ENCODE data around the gene NPC1. TPM values are rescaled to one million over a fixed set of nuclear protein-coding genes. Genes with fewer than 3 reads are reported as not detected.

NPC1 gene
- total and polyA plus RNA-seq, 3 donors from 2014 or later: 36.8 to 83.2 (median 66.8) TPM

DNA sequence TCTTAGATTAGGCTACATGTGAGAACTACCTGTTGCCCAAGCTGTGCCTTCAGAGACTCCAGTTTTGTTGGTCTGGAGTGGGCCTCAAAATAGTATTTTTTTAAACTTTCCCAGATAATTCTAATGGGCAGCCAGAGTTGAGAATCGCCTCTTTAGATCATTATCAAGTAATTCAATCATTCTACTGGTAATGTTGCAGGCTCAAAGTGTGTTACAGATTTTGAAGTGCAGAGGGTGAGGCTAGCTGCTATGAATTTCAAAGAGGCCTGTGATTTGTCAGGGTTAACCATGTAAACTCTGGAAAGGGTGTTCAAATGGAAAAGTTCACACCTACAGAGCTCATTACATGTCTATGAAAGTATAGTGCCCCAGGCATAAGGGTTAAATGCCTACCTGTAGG lies 46.3 kb upstream of the NPC1 start:
- intact Hi-C loops (cut with DNase I; ENCODE audit: low total_unique reads): no loop called here
- no peak for DNase-seq
- H3K36me3 ChIP-seq (ENCODE audit: low read depth, missing control alignments): no peaks in the 10 kb centered on the region
- no peak for TF ChIP-seq POLR2A (IDR thresholded peaks at IDR 0.05)
- TF ChIP-seq, protein P1, sequence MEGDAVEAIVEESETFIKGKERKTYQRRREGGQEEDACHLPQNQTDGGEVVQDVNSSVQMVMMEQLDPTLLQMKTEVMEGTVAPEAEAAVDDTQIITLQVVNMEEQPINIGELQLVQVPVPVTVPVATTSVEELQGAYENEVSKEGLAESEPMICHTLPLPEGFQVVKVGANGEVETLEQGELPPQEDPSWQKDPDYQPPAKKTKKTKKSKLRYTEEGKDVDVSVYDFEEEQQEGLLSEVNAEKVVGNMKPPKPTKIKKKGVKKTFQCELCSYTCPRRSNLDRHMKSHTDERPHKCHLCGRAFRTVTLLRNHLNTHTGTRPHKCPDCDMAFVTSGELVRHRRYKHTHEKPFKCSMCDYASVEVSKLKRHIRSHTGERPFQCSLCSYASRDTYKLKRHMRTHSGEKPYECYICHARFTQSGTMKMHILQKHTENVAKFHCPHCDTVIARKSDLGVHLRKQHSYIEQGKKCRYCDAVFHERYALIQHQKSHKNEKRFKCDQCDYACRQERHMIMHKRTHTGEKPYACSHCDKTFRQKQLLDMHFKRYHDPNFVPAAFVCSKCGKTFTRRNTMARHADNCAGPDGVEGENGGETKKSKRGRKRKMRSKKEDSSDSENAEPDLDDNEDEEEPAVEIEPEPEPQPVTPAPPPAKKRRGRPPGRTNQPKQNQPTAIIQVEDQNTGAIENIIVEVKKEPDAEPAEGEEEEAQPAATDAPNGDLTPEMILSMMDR (IDR thresholded peaks at IDR 0.05): no peak
- H3K4me1 ChIP-seq: no peaks in the 10 kb centered on the region
- no peak overlapping the region for H3K4me3 ChIP-seq
- WGBS, 2 donors: 82 to 100% methylated on average over 1 of the region's 1 CpG
- no peaks in the 10 kb centered on the region for H3K27me3 ChIP-seq
- no peaks in the 10 kb centered on the region for H3K9me3 ChIP-seq
- H3K27ac ChIP-seq: no peak overlapping the region

DNA sequence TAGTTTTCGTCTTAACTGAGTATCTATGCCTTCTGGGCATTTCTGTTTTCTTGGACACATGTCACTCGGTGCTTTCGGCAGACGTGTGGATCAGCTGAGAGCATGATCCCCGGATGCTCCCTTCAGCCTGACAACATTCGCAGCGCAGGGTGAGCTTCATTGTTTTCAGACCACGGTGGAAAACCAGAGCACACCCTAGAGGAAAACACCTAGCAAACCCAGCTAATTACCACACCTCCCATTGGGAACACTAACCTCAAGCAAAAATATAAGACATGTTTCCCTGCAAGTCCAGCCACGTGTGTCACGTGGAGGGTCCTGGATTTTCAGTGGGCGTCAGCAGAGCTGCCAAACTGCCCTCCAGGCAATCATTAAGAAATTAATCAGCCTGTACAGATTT lies 45.4 kb upstream of the NPC1 start:
- DNase-seq: no peak
- 49 to 59% methylated on average over 11 of the region's 11 CpGs for WGBS, 2 donors
- no peaks in the 10 kb centered on the region for H3K9me3 ChIP-seq
- intact Hi-C loops (cut with DNase I; ENCODE audit: low total_unique reads): no loop called here
- H3K36me3 ChIP-seq (ENCODE audit: low read depth, missing control alignments): no peaks in the 10 kb centered on the region
- no peaks in the 10 kb centered on the region for H3K27me3 ChIP-seq
- H3K4me3 ChIP-seq: no peak overlapping the region
- H3K27ac ChIP-seq: no peak overlapping the region
- H3K4me1 ChIP-seq: no peaks in the 10 kb centered on the region
- TF ChIP-seq POLR2A (IDR thresholded peaks at IDR 0.05): no peak
- TF ChIP-seq, protein P1 (IDR thresholded peaks at IDR 0.05): no peak

DNA sequence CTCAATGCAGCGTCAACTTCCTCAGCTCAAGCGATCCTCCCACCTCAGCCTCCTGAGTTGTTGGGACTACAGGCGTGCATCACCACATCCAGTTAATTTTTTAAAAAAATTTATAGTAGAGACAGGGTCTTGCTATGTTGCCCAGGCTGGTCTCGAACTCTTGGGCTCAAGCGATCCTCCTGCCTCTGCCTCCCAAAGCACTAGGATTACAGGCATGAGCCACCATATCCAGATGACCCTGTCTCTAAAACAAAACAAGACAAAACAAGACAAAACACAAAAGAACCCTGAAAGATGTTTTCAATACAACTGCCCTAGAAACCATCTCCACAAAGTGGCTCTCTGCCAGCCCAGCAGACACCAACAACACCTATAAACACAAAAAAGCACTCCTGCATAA lies 45.0 kb upstream of the NPC1 start:
- H3K36me3 ChIP-seq (ENCODE audit: low read depth, missing control alignments): no peaks in the 10 kb centered on the region
- WGBS, 2 donors: 94 to 95% methylated on average over 5 of the region's 5 CpGs
- intact Hi-C loops (cut with DNase I; ENCODE audit: low total_unique reads): no loop called here
- no peak for DNase-seq
- TF ChIP-seq, protein P1 (IDR thresholded peaks at IDR 0.05): no peak
- TF ChIP-seq POLR2A (IDR thresholded peaks at IDR 0.05): no peak
- no peaks in the 10 kb centered on the region for H3K9me3 ChIP-seq
- no peaks in the 10 kb centered on the region for H3K27me3 ChIP-seq
- no peak overlapping the region for H3K4me3 ChIP-seq
- no peaks in the 10 kb centered on the region for H3K4me1 ChIP-seq
- H3K27ac ChIP-seq: no peak overlapping the region

DNA sequence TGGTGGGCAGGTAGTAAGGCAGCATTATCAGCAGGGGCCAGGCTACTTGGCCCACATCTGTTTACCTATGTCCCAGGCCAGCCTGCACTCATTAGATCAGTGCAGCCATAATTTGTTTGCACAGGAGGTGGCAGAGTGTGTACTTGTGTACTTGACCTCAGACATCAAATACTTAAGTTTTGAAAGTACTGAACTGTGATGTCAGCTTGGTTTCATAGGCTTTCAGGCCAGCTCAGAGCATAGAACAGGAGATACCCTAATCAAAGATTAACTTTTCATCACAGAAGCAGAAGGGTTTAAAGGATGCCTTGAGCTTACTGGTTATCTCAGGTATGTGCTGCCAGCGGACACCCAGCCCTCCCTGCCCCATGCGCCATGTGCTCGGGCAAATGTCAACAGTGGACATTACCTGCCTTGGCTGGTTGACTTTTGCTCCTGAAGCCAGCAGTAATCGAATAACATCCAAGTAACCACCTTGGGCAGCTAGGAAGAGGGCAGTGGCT lies 43.2 kb upstream of the NPC1 start:
- DNase-seq: no peak

DNA sequence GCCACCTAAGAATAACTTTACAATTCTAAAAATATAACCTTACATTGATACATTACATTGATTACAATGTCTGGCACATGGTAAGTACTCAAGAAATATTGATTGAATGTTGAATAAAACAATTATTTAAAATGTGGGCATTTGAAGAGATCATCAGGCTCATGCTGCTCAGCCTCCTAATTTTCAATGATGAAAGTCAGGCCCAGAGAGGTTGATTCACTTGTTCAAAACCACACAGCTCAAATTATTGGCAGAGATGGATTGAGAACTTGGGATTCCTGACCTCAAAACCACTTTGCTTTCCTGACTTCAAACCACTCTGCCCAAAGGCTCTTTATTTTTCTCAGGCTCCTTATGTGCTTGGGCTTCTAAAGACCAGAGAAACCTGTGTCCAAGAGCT lies 41.7 kb upstream of the NPC1 start:
- no peaks in the 10 kb centered on the region for H3K9me3 ChIP-seq
- no peak overlapping the region for H3K27ac ChIP-seq
- H3K4me3 ChIP-seq: no peak overlapping the region
- no peaks in the 10 kb centered on the region for H3K27me3 ChIP-seq
- no peak for DNase-seq
- TF ChIP-seq, protein P1 (IDR thresholded peaks at IDR 0.05): no peak
- TF ChIP-seq POLR2A (IDR thresholded peaks at IDR 0.05): no peak
- intact Hi-C loops (cut with DNase I; ENCODE audit: low total_unique reads): loop anchor here (10.0 kb wide), 1 partner anchor 187 kb away; no protein-coding TSS in a partner anchor
- H3K36me3 ChIP-seq (ENCODE audit: low read depth, missing control alignments): no peaks in the 10 kb centered on the region
- H3K4me1 ChIP-seq: no peaks in the 10 kb centered on the region

More for the DNA sequence above, 43.2 kb upstream of the NPC1 start:
- intact Hi-C loops (cut with DNase I; ENCODE audit: low total_unique reads): loop anchor here (10.0 kb wide), 1 partner anchor 185 kb away; no protein-coding TSS in a partner anchor
- Histone ChIP-seq H3K36me3 (ENCODE audit: low read depth, missing control alignments) (no peaks in the 10 kb centered on the region), H3K9me3 (no peaks in the 10 kb centered on the region), H3K27me3 (no peaks in the 10 kb centered on the region), H3K4me3 (no peak overlapping the region), H3K4me1 (no peaks in the 10 kb centered on the region), H3K27ac (no peak overlapping the region)
- TF ChIP-seq POLR2A (IDR thresholded peaks at IDR 0.05): no peak
- TF ChIP-seq, protein P1 (IDR thresholded peaks at IDR 0.05): no peak
- WGBS, 2 donors: 99 to 100% methylated on average over 4 of the region's 4 CpGs
